Right lobe of liver (tissue), 6 donors: ENCODE measurements around the gene CCDC97. TPM values are rescaled to one million over a fixed set of nuclear protein-coding genes. Genes with fewer than 3 reads are reported as not detected.

Experiments used
- ATAC-seq, 4 donors: fragments of 200-7000 bp; cut with Tn5 transposase; one replicate each; pipeline ENCODE4 v1.9.1; 2020; ENCODE audit warnings: mild to moderate bottlenecking in 4 of 4, moderate library complexity in 4 of 4
- DNase-seq, 3 donors: peaks; one replicate each; pipeline ENCODE4 v3.0.0-alpha.2; 2020
- H3K27ac ChIP-seq, 3 donors: fragments of 200-600 bp; one replicate each; pipeline ENCODE4 v1.8.0; 2022
- H3K27me3 ChIP-seq, 2 donors: fragments of 200-600 bp; one replicate each; pipeline ENCODE4 v1.8.0; 2022
- H3K36me3 ChIP-seq, 4 donors: fragments of 200-600 bp; sonication (generic) in 1 of 4; one replicate each; pipeline versions ENCODE4 v1.5.1 to v1.8.0; 2017 to 2022; ENCODE audit warnings: control low read depth in 1 of 4
- H3K4me1 ChIP-seq, 4 donors: fragments of 200-600 bp; sonication (generic) in 1 of 4; one replicate each; pipeline versions ENCODE4 v1.5.1 to v1.8.0; 2017 to 2022; ENCODE audit warnings: control low read depth in 1 of 4
- H3K4me3 ChIP-seq, 3 donors: fragments of 200-600 bp; one replicate each; pipeline ENCODE4 v1.8.0; 2022
- H3K9me3 ChIP-seq, 4 donors: fragments of 200-600 bp; sonication (generic) in 1 of 4; one replicate each; pipeline versions ENCODE4 v1.5.1 to v1.8.0; 2017 to 2022; ENCODE audit warnings: control low read depth in 1 of 4
- POLR2A ChIP-seq: fragments of 450-650 bp; IDR thresholded peaks from one replicate; pipeline ENCODE4 v1.6.1; 2017; ENCODE audit warnings: antibody characterized with exemption, mild to moderate bottlenecking
- WGBS: methylation state at CpG from one replicate; pipeline ENCODE4 v1.1.6; 2018; ENCODE audit warnings: low coverage, low lambda C conversion rate; ENCODE audit not compliant: insufficient coverage; ENCODE audit errors: missing lambda C conversion rate; 5-methylcytosine and 5-hydroxymethylcytosine counted together
- intact Hi-C, 2 donors: fragments of 100-400 bp; cut with DNase I; formaldehyde crosslinking; loops; one replicate each; pipeline versions ENCODE4 v1.11.2 to v1.14.1; 2022
- total RNA-seq, 6 experiments: library from RNA; depleted of rRNA in 2 of 6; stranded (reverse); fragments of >200 nt in 2 of 6; fragmentation: NEBNext Ultra II Directional in 3 of 6; extraction: Animal tissue kit (Norgen Biotek cat#: 25700) in 3 of 6; gene quantifications; one replicate each; pipeline versions ENCODE4 v1.1.0 to v1.2.4, GENCODE V29; 2016 to 2023
- TF ChIP-seq, protein P1 (sequence below), 4 donors: fragments of 200-600 bp in 3 of 4; fragments of 450-650 bp in 1 of 4; IDR thresholded peaks; one replicate each; pipeline versions ENCODE4 v1.5.1 to v1.8.0; 2016 to 2022; ENCODE audit warnings: antibody characterized with exemption in 4 of 4, mild to moderate bottlenecking in 2 of 4
- donor health status: DM: no; HTN: yes; CAD: no.
- donor health status: DM: no; HTN: no; CAD: no.
- donor health status: DM: no; HTN: no; CAD: no.
- donor health status: DM: no; HTN: yes; CAD: no.
- donor health status: DM: no; HTN: yes; CAD: no.

CCDC97 gene
- total RNA-seq, 6 experiments from 2014 or later, result 4.6 to 7.2 (median 6.9) TPM

DNA sequence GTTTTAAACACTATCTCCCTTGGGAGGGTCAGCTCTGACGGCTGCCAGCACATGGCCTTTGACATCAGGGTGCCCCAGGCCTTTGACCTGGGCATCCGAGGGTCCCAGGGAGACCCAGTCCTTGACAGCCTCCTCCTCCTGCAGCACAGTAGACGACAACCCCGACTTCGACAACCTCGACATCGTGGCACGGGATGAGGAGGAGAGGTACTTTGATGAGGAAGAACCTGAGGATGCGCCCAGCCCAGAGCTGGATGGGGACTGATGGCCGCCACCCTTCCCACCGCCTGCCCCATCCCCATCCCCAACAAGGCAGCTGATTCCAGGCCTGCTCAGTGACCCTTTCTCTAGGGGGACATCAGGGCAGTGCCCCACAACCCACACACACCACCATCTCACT is 12.5 kb downstream of the CCDC97 start:
- ATAC-seq (no peak), DNase-seq (peak in 2 of 3 donors; percentile 27 to 44)
- intact Hi-C loops, result no loop called here
- TF ChIP-seq POLR2A, result no peak
- TF ChIP-seq, protein P1, sequence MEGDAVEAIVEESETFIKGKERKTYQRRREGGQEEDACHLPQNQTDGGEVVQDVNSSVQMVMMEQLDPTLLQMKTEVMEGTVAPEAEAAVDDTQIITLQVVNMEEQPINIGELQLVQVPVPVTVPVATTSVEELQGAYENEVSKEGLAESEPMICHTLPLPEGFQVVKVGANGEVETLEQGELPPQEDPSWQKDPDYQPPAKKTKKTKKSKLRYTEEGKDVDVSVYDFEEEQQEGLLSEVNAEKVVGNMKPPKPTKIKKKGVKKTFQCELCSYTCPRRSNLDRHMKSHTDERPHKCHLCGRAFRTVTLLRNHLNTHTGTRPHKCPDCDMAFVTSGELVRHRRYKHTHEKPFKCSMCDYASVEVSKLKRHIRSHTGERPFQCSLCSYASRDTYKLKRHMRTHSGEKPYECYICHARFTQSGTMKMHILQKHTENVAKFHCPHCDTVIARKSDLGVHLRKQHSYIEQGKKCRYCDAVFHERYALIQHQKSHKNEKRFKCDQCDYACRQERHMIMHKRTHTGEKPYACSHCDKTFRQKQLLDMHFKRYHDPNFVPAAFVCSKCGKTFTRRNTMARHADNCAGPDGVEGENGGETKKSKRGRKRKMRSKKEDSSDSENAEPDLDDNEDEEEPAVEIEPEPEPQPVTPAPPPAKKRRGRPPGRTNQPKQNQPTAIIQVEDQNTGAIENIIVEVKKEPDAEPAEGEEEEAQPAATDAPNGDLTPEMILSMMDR (IDR thresholded peaks at IDR 0.05), result no peak
- WGBS, result 88% methylated on average over 8 of the region's 11 CpGs
- H3K36me3 ChIP-seq, result peaks cover 0 to 15% (median 4%) of the 10 kb centered on the region in 4 donors
- peaks cover 0 to 22% (median 5%) of the 10 kb centered on the region in 4 donors for H3K4me1 ChIP-seq
- H3K27ac ChIP-seq, result peak overlapping the region in 1 of 3 donors; percentile 57
- H3K9me3 ChIP-seq, result no peaks in the 10 kb centered on the region
- H3K4me3 ChIP-seq, result no peak overlapping the region
- no peaks in the 10 kb centered on the region for H3K27me3 ChIP-seq

DNA sequence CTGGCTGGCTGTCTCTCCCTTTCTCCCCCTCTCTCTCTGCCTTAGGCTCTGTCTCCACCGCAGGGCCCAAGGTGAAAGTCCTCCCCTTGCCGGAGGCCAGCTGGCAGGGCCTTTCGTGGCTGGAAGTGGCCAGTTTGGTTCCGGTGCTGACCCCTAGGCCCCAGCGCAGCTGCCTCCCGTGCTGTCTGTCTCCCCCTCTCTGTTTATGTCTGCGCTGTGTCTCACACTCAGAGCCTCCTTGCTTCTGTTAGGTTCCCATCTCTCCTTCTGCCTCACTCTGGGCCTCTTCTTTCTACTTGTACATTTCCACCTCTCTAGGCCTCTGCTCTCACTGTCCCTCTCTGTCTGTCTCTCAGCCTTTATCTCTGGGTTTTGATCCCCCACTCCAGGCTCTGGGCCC is 13.1 kb downstream of the CCDC97 start:
- DNase-seq, result peak in 2 of 3 donors; percentile 33 to 53
- Histone ChIP-seq H3K4me1 (peaks cover 0 to 22% (median 5%) of the 10 kb centered on the region in 4 donors), H3K27me3 (no peaks in the 10 kb centered on the region), H3K4me3 (no peak overlapping the region), H3K9me3 (no peaks in the 10 kb centered on the region), H3K36me3 (peaks cover 0 to 10% (median 3%) of the 10 kb centered on the region in 4 donors), H3K27ac (peak overlapping the region in 1 of 3 donors; percentile 57)
- TF ChIP-seq, protein P1 (IDR thresholded peaks at IDR 0.05), result no peak
- TF ChIP-seq POLR2A, result no peak
- intact Hi-C loops, result no loop called here
- ATAC-seq, result no peak
- WGBS, result 12% methylated on average over 5 of the region's 7 CpGs

DNA sequence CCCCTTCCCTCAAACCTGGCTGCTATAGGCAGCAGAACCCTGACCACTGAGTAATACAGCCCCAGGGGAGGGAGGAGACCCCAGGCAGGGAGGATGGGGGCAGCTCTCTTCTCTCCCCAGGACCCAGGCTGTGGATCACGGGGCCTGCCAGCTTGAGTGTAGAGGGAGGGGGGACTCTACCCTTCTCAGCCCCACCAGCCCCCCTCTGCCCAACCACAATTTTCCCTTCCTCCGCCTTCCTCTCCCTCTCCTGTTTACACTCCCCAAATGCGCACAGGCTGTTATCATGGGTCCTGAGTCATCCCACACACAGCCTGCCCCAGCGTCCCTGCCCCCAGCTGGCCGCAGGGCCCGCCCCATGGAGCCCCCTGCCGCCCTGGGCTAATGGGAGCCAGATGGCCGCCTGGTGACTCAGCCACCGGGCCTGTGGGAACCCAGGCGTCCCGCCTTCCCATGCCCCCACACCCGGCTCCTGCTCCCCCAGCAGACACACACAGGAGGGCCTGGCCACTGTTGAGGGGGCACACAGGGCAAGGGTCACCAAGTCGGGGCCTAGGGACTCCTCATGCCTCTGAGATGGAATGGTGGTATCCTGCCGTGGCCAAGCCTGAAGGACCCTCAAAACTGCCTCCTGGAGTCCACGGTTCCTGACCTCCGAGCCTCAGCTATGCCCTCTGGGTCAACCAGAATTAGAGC is 13.6 kb downstream of the CCDC97 start:
- intact Hi-C loops, result no loop called here
- Histone ChIP-seq H3K4me3 (no peak overlapping the region), H3K27me3 (no peaks in the 10 kb centered on the region), H3K27ac (peak overlapping the region in 2 of 3 donors; percentile 19 to 66), H3K4me1 (peaks cover 0 to 22% (median 5%) of the 10 kb centered on the region in 4 donors), H3K9me3 (no peaks in the 10 kb centered on the region), H3K36me3 (peaks cover 0 to 10% (median 2%) of the 10 kb centered on the region in 4 donors)
- TF ChIP-seq, protein P1 (IDR thresholded peaks at IDR 0.05), result no peak
- no peak for TF ChIP-seq POLR2A
- peak in 1 of 4 donors; percentile 20 for ATAC-seq
- peak in 2 of 3 donors; percentile 41 to 50 for DNase-seq
- WGBS, result 50% methylated on average over 4 of the region's 16 CpGs

DNA sequence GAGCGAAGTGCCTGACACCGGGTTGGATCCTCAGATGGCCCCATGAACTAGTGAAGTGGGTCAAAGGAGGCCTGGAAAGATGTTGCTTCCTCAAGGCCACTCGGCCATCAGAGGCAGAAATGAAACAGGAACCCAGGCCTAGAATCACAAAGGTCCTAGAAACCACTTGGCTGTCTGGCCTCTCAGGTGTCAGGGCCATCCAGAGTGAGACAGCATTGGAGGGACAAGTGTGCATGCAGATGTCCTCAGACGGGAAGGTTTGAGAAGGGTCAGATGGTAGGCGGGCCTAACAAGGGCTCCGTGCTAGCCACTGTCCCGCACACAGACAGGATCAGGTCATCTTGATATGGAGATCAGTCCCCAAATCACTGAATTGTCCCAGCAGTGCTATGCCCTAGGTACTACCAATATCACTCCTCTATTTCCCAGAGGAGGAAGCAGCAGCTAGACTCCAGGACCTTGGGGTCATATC is 14.3 kb downstream of the CCDC97 start:
- no peak for TF ChIP-seq POLR2A
- TF ChIP-seq, protein P1 (IDR thresholded peaks at IDR 0.05), result no peak
- Histone ChIP-seq H3K27ac (peak overlapping the region in 2 of 3 donors; percentile 36 to 66), H3K9me3 (no peaks in the 10 kb centered on the region), H3K36me3 (peaks cover 0 to 3% (median 0%) of the 10 kb centered on the region in 4 donors), H3K4me1 (peaks cover 0 to 22% (median 5%) of the 10 kb centered on the region in 4 donors), H3K4me3 (no peak overlapping the region), H3K27me3 (no peaks in the 10 kb centered on the region)
- no peak for ATAC-seq
- no peak for DNase-seq
- 52% methylated on average over 3 of the region's 7 CpGs for WGBS
- intact Hi-C loops, result no loop called here
